Measurements from ENCODE around the gene RETREG1.
"Not testable (repeated sequence)": the region's sequence is repeated elsewhere in the genome, so short reads cannot be mapped to it uniquely, and the experiment has no call there.

Gene RETREG1

GRCh38 chr5:16550316-16550952 is 66.4 kb downstream of the RETREG1 start:
- DNase-seq = peak; percentile 28

DNA sequence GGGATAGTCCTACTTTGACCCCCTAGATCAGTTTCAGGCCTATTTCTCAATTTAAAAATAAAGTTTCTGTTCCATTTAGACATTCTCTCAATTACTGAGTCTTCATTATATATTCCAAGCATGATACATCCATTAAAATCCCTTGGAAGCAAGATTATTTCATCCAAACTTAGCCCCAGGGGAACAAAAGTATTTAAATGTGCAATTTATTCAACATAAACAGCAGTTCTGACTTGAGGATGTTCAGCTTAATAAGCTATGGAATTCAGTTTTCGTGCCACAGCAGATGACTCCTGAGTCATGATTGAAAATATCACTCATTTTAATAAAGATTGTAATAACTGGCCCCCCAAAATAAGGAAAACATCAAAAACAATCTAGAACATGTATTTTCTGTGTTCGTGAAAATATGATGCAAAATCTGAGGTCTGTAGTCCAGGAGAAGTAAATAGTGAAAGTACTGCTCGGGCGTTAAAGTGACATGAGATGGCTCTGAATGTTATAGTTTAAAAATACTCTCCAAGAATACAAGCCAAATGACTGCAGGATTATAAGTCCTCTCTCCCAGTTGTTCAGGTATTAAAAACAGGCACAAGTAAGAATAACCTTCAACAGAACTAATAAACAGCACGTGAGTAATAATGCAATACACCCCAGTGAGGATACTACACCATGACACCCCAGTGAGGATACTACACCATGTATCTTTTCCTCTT is 67.1 kb downstream of the RETREG1 start:
- no peak for DNase-seq

DNA sequence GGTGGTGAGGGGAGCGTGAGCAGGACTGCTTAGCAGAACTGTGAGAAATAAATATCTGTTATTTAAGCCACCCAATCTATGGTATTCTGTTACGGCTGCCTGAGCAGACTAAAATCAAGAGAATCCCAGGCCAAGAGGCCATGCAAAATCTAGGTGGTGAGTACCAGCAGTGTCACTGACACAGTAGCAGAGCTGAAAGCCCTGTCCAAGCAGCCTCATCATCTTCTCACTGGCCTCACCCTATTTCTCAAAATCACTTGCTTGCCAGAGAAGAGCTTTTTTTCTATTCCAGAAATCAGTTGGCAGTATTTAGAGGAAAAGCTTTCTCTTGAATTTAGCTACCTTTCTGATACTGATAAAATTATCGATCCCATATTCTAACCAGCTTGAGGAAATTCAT is 68.0 kb downstream of the RETREG1 start:
- DNase-seq = no peak

DNA sequence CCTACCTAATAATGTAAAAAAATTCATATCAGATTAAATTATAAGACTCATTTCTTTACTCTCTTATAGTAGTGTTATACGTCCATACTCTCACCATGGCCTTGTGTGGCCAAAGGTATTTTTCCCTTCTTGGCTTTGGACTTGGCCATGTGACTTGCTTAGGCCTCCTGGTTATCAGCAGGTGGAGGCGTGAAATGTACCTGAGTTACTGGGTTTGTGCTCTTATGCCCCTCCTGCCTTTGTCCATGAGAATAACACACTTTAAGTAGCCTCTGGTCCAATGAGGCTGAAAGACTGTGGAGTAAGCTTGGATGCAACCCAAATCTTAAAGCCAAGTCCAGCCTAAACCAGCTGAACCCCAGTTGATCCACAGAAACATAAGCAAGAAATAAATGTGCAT is 68.7 kb downstream of the RETREG1 start:
- DNase-seq = no peak

DNA sequence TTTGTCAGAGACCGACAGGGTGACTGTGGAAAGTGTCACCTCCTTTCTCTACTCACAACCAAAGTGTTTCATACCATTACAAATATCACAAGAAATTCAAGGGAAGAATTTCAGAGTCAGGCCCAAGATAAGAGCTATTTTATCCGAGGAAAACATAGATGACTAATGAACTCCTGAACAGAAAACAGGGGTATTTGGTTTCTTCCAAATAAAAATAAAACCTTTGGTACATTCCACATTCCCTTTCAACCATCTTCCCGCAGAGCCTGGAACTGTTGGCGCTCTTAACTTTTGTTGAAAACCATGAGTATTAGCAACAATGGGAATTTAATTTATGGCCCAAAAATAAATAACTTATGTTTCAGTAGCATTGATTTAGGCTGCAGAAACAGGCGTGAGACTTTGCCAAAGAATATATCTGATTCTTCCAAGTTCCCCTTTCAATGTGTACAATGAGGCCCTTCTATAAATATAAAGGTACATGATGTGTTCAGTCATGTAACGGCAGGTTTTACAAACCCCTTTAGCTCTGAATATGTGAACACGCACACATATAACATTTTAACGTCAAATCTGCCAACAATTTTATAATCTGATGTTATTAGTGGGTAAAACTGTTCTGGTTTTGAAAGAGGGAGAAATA is 69.5 kb downstream of the RETREG1 start:
- no peak for DNase-seq

DNA sequence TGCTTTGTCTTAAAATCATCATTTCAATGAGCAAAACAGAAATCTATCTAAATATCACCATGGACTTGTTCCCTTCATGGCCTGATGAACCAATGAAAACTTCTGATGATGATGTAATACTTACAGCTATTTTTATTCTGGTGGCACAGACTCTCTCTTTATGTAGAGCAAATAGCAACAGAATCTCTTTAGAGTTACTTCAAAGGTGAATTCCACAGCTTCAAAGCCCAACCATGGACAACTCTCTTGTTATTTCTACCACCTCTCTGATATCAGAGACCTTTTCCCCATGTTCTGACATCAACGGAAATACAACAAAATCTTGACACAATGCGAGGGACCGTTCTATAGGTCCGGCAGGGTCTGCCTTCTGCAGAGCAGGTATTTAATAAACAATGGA is 70.1 kb downstream of the RETREG1 start:
- DNase-seq = no peak

GRCh38 chr5:16544607-16545374 is 72.0 kb downstream of the RETREG1 start:
- no peak for DNase-seq

GRCh38 chr5:16543206-16543605 is 73.6 kb downstream of the RETREG1 start:
- not testable (repeated sequence) for DNase-seq

DNA sequence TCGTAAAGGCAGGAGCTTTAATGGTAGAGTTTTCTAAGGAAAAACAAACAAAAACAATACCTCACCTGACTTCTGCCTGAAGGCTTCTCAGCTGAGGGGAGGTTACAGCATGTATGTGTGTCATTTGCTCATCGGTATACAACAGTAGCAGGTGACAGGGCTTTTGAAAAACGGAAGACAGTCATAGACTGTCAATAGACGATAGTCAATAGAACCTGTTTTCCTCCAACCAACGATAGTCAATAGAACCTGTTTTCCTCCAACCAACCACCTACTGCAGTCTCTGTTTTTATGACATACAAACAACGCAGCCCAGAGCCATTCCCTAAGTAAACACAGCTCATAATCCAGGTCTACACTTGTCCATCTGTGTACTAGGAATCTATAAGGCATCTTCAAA is 74.6 kb downstream of the RETREG1 start:
- no peak for DNase-seq

GRCh38 chr5:16541592-16541991 is 75.2 kb downstream of the RETREG1 start:
- DNase-seq = not testable (repeated sequence)

DNA sequence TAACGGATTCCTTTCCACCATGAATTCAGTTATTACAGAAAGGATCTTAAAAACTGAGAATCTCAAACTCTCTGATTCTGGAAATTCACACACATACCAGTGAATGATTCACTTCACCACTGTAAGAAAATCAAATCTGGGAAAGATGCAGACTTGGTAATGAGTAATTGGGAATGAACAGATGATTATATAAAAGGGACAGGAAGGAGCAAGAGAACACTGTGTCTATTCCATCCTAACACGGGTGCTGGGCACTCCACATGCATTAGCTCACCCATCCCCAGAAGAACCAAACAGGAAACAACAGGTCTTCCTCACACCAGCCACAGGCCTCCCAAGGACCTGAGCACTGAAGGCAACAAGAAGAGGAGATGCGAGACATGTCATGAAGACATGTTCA is 76.4 kb downstream of the RETREG1 start:
- DNase-seq = no peak

DNA sequence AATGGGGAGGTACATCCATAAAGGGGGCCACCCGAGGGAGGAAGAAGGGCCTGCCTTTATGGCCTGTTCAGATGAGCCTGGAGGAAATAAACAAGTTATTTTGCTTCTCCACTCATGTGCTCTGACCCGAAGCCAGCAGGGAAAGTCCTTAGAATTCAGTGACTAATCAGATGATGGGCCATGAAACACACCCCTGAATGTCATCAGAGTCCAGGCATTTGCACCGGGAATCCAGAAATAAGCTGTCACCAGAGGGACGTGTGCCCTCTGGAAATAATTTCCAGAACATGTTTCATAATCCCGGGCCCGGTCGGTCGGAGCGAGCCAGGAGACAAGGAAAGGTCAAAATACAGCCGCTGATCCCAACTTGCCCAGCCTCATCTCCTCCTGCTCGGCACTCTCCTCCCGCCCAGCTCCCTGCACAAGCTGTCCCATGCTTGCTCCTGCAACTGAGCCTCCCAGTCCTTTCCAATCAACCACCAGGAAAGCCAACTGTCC is 77.6 kb downstream of the RETREG1 start:
- no peak for DNase-seq

GRCh38 chr5:16538006-16538405 is 78.8 kb downstream of the RETREG1 start:
- DNase-seq = no peak

- DNase-seq = no peak
These were observed 80.0 kb downstream of the RETREG1 start for GRCh38 chr5:16536818-16537217.

DNA sequence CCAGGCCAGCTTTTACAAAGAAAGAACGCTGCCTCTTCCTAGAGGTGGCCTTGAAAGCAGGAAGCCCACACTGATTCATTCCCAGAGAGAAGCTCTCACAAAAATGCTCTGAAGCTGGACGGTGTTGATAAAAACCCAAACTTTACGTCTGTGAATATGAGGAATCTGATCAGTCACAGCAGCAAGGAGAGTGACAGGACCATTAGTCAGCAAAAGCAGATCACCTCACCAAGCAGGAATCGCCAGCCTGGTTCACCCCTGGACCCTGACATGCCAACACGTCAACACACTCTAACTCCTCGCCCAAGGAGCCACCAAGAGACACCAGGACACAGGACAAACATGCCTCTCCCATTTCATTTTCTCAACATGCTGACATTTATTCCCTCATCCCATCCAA is 80.6 kb downstream of the RETREG1 start:
- DNase-seq = no peak

DNA sequence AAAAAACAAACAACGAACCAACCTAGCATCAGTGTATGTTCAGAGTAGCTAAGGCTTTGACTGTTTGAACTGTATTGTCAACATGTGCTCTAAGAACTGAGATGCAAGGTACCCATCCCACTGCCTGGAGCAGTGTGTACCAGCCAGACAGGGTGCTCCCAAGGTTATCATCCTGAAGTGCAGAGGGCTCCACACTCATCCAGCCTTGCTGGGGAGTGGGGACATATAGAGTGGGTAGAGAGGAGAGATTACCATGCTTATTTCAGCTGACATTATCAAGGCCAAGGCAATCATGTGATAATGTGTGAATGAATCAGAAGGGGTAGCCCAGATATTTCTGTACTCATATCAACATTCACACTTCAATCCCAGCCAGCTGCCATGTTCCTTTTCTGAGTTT is 82.5 kb downstream of the RETREG1 start:
- no peak for DNase-seq

- DNase-seq = no peak
These were observed 85.6 kb downstream of the RETREG1 start for GRCh38 chr5:16531063-16531648.

- peak; percentile 24 for DNase-seq
These were observed 87.5 kb downstream of the RETREG1 start for GRCh38 chr5:16529306-16529705.

GRCh38 chr5:16528382-16529110 is 88.3 kb downstream of the RETREG1 start:
- DNase-seq = no peak

DNA sequence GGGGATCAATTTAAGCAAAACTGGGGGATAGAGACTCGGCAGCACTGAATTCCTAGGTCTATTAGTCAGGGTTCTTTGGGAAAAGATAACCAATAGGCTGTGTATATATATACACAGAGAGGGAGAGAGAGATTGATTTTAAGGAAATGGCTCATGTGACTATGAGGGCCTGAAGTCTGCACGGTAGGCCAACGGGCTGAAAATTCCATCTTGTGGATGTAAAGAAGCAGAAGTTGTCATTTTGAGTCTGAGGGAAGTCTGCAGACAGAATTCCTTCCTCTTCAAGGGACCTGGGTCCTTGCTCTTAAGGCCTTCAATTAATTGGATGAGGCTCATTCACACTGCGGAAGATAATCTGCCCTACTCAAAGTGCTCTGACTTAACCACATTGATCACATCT is 91.1 kb downstream of the RETREG1 start:
- no peak for DNase-seq

GRCh38 chr5:16524286-16524685 is 92.5 kb downstream of the RETREG1 start:
- no peak for DNase-seq
